Panc1 (cell line): ENCODE measurements around the gene GRID1. TPM values are rescaled to one million over a fixed set of nuclear protein-coding genes. Genes with fewer than 3 reads are reported as not detected.

Experiments used
- ATAC-seq: fragments of 200-7000 bp; cut with Tn5 transposase; 2 replicates; pipeline ENCODE4 v1.9.1; 2020; ENCODE audit warnings: mild to moderate bottlenecking, moderate library complexity
- BruUV-seq: library from RNA; stranded (reverse); fragments of 400-500 nt; replicated peaks from 2 replicates; lab custom pipeline; 2021; lab: Mats Ljungman, UMichigan
- CTCF ChIA-PET: fragments of 300-600 bp; sonication (Branson Sonifier 250); formaldehyde crosslinking; loops from one replicate; lab custom pipeline; 2022; ENCODE audit warnings: antibody characterized with exemption; lab: Charles Lee
- POLR2A ChIA-PET: fragments of 300-600 bp; sonication (Branson Sonifier 250); formaldehyde crosslinking; loops from one replicate; lab custom pipeline; 2022; ENCODE audit warnings: antibody characterized with exemption; lab: Charles Lee
- DNase-seq: peaks from one replicate; pipeline ENCODE4 v3.0.0-alpha.2; 2010; ENCODE audit warnings: low read depth, low spot score
- H3K27ac ChIP-seq: 2 replicates; pipeline ENCODE4 v1.5.1; 2011; ENCODE audit warnings: mild to moderate bottlenecking, low read length, inconsistent platforms
- H3K27me3 ChIP-seq: fragments of 200-500 bp; sonication (Bioruptor generic); 2 replicates; pipeline ENCODE4 v1.6.0; 2014; ENCODE audit warnings: low read length, inconsistent platforms; ENCODE audit not compliant: control insufficient read depth, insufficient read depth
- H3K36me3 ChIP-seq: fragments of 200-500 bp; sonication (Bioruptor generic); 2 replicates; pipeline ENCODE4 v1.5.1; 2014; ENCODE audit warnings: inconsistent platforms, mild to moderate bottlenecking, low read length, moderate library complexity; ENCODE audit not compliant: control insufficient read depth, insufficient read depth
- H3K4me1 ChIP-seq: 2 replicates; pipeline ENCODE4 v1.5.1; 2011; ENCODE audit warnings: inconsistent platforms, mild to moderate bottlenecking, low read length, moderate library complexity; ENCODE audit not compliant: control insufficient read depth, insufficient read depth
- H3K4me3 ChIP-seq, 2 experiments: 2 replicates each; pipeline ENCODE4 v1.5.1; 2011 to 2012; ENCODE audit warnings: low read depth in 2 of 2, low read length in 2 of 2, mild to moderate bottlenecking in 2 of 2, inconsistent platforms in 1 of 2, moderate library complexity in 1 of 2
- H3K9me3 ChIP-seq: fragments of 200-500 bp; sonication (Bioruptor generic); 2 replicates; pipeline ENCODE4 v1.5.1; 2014; ENCODE audit warnings: low read depth, mild to moderate bottlenecking, inconsistent platforms, low read length, moderate library complexity; ENCODE audit not compliant: control insufficient read depth, insufficient read depth
- CTCF ChIP-seq: fragments of 450-650 bp; IDR thresholded peaks from 2 replicates; pipeline ENCODE4 v1.5.1; 2017; ENCODE audit warnings: mild to moderate bottlenecking
- POLR2AphosphoS5 ChIP-seq: IDR thresholded peaks from 2 replicates; pipeline ENCODE4 v1.6.1; 2012; ENCODE audit warnings: mild to moderate bottlenecking, low read depth, low read length, moderate library complexity
- REST ChIP-seq, 2 experiments: IDR thresholded peaks; 2 replicates each; pipeline ENCODE4 v1.6.1; 2011 to 2012; ENCODE audit warnings: low read depth in 2 of 2, control low read depth in 1 of 2, low read length in 1 of 2, mild to moderate bottlenecking in 1 of 2, moderate library complexity in 1 of 2; ENCODE audit not compliant: insufficient read depth in 1 of 2
- SIN3A ChIP-seq: IDR thresholded peaks from 2 replicates; pipeline ENCODE4 v1.6.1; 2012; ENCODE audit warnings: low read depth, mild to moderate bottlenecking, low read length, moderate library complexity, borderline replicate concordance; ENCODE audit not compliant: insufficient read depth
- TCF7L2 ChIP-seq: IDR thresholded peaks from 2 replicates; pipeline ENCODE4 v1.6.1; 2011; ENCODE audit warnings: mild to moderate bottlenecking, low read depth, low read length, inconsistent platforms
- in situ Hi-C: cut with HindIII; loops from 2 replicates; pipeline ENCODE4 v1.10.0; 2016; ENCODE audit warnings: low sequenced_read_pairs, low pct_unique_long_range_greater_than_20kb
- intact Hi-C: fragments of 100-400 bp; cut with micrococcal nuclease; formaldehyde crosslinking; loops from one replicate; pipeline ENCODE4 v1.10.0; 2022; ENCODE audit not compliant: unreplicated experiment
- total RNA-seq: library from RNA; stranded (reverse); gene quantifications from one replicate; pipeline ENCODE4 v1.2.1, GENCODE V29; 2021; ENCODE audit not compliant: unreplicated experiment

Gene GRID1
- total RNA-seq, 1 experiment from 2014 or later: 2.3 TPM

GRCh38 chr10:86224354-86225102, 142.1 kb downstream of the GRID1 start:
- intact Hi-C loops: no loop called here
- ChIA-PET CTCF (no interaction called here), POLR2A (no interaction called here)
- H3K27me3 ChIP-seq: no peaks in the 10 kb centered on the region
- no peak overlapping the region for H3K27ac ChIP-seq
- in situ Hi-C loops: no loop called here
- no peaks in the 10 kb centered on the region for H3K9me3 ChIP-seq
- H3K36me3 ChIP-seq: no peaks in the 10 kb centered on the region
- no peak overlapping the region for H3K4me3 ChIP-seq
- TF ChIP-seq CTCF: no peak
- TF ChIP-seq TCF7L2: no peak
- no peak for TF ChIP-seq POLR2AphosphoS5
- TF ChIP-seq SIN3A: no peak
- no peak for TF ChIP-seq REST (IDR thresholded peaks at IDR 0.05; ENCODE audit: insufficient read depth in 1 of 2, low read depth in 2 of 2, low read length in 1 of 2)
- no TSS peak for BruUV-seq
- DNase-seq: no peak
- H3K4me1 ChIP-seq: no peaks in the 10 kb centered on the region
- ATAC-seq: no peak

- TF ChIP-seq REST (IDR thresholded peaks at IDR 0.05; ENCODE audit: insufficient read depth in 1 of 2, low read depth in 2 of 2, low read length in 1 of 2): no peak
- Histone ChIP-seq H3K4me1 (no peaks in the 10 kb centered on the region), H3K27me3 (no peaks in the 10 kb centered on the region), H3K4me3 (no peak overlapping the region), H3K36me3 (no peaks in the 10 kb centered on the region), H3K9me3 (no peaks in the 10 kb centered on the region), H3K27ac (no peak overlapping the region)
- no TSS peak for BruUV-seq
- POLR2A ChIA-PET: no interaction called here
- in situ Hi-C loops (no loop called here), intact Hi-C loops (no loop called here)
- DNase-seq: no peak
- ATAC-seq: no peak; the same call in 1 of the 2 replicates
- CTCF ChIA-PET: no interaction called here
Observed at GRCh38 chr10:86223256-86223655, 143.3 kb downstream of the GRID1 start.
